ENCODE results near the gene SAMD13. TPM values are rescaled to one million over a fixed set of nuclear protein-coding genes. Genes with fewer than 3 reads are reported as not detected.

SAMD13 gene
- total and polyA plus RNA-seq, 2 donors (not counting 3 experiments of a cell fraction or from before 2014, with no cell fraction given) = 1.2 to 4.8 TPM

- POLR2A ChIA-PET = no interaction called here
- TF ChIP-seq FOS (IDR thresholded peaks at IDR 0.05; ENCODE audit: borderline replicate concordance, insufficient read depth, low read length) (no peak), EZH2 (IDR thresholded peaks at IDR 0.05; ENCODE audit: borderline replicate concordance, low read depth, low read length, severe bottlenecking) (no peak), MAX (IDR thresholded peaks at IDR 0.05; ENCODE audit: insufficient read depth, insufficient read length) (no peak), CTCF (IDR thresholded peaks at IDR 0.05; ENCODE audit: extremely low read depth in 1 of 2, insufficient read depth in 1 of 2, low read depth in 1 of 2, low read length in 2 of 2) (no peak), POLR2A (IDR thresholded peaks at IDR 0.05; ENCODE audit: low read depth, low read length) (no peak), POLR2AphosphoS5 (IDR thresholded peaks at IDR 0.05; ENCODE audit: insufficient read depth, low read depth, low read length) (no peak), GATA2 (IDR thresholded peaks at IDR 0.05; ENCODE audit: insufficient read depth, insufficient read length, low read depth, low read length) (no peak), MYC (IDR thresholded peaks at IDR 0.05; ENCODE audit: low read depth, low read length) (no peak), JUN (IDR thresholded peaks at IDR 0.05; ENCODE audit: borderline replicate concordance, insufficient read depth, insufficient read length, low read depth) (no peak)
- Histone ChIP-seq H3K27me3 (ENCODE audit: control insufficient read depth in 2 of 2, insufficient read depth in 2 of 2, low read length in 2 of 2) (no peaks in the 10 kb centered on the region), H3K9me1 (replicated peaks; ENCODE audit: control insufficient read depth, extremely low read depth, insufficient read depth, low read length) (no peaks in the 10 kb centered on the region), H3K79me2 (ENCODE audit: control insufficient read depth, insufficient read depth, low read length) (no peaks in the 10 kb centered on the region), H2AFZ (ENCODE audit: low read depth, low read length) (no peak overlapping the region), H3K4me2 (ENCODE audit: insufficient read depth, low read length) (no peak overlapping the region), H3K9me3 (replicated peaks; ENCODE audit: control insufficient read depth, insufficient read depth, low read length) (peaks cover 2% of the 10 kb centered on the region), H3K36me3 (ENCODE audit: control insufficient read depth in 2 of 2, extremely low read depth in 1 of 2, insufficient read depth in 2 of 2, low read length in 2 of 2) (no peaks in the 10 kb centered on the region), H3K4me3 (replicated peaks in 1 of 3; ENCODE audit: insufficient read depth in 1 of 3, low read depth in 1 of 3, low read length in 3 of 3) (no peak overlapping the region), H3K4me1 (ENCODE audit: control insufficient read depth, extremely low read depth, insufficient read depth, low read length) (peaks cover 13% of the 10 kb centered on the region), H3K9ac (replicated peaks; ENCODE audit: extremely low read depth, insufficient read depth, low read length) (no peak overlapping the region), H4K20me1 (replicated peaks; ENCODE audit: control insufficient read depth, extremely low read depth, insufficient read depth, low read length) (no peaks in the 10 kb centered on the region), H3K27ac (ENCODE audit: insufficient read depth, low read depth, low read length) (no peak overlapping the region)
- DNase-seq (ENCODE audit: low read depth, low spot score) (no peak), FAIRE-seq (no peak)
- dilution Hi-C loops (cut with MboI; ENCODE audit: extremely low pct_ligation_motif_present, low sequenced_read_pairs) = no loop called here
- BruUV-seq (replicated peaks) = no TSS peak
- intact Hi-C loops (cut with micrococcal nuclease) = no loop called here
- CTCF ChIA-PET = no interaction called here
Measured at GRCh38 chr1:84294751-84295150, 6.8 kb upstream of the SAMD13 start.

Measured in endothelial cell of umbilical vein (primary cell).